GM12878 (cell line): ENCODE results near the gene PPIL6. TPM values are rescaled to one million over a fixed set of nuclear protein-coding genes. Genes with fewer than 3 reads are reported as not detected.

ENCODE experiments used
- ATAC-seq: fragments of 200-7000 bp; cut with Tn5 transposase; 3 replicates; pipeline ENCODE4 v1.9.1; 2020; ENCODE audit warnings: mild to moderate bottlenecking, moderate library complexity
- BruUV-seq: library from RNA; stranded (reverse); fragments of 400-500 nt; replicated peaks from 2 replicates; lab custom pipeline; 2021; lab: Mats Ljungman, UMichigan
- CTCF ChIA-PET: fragments of 300-600 bp; sonication (Branson Sonifier 250); formaldehyde crosslinking; extraction: SDS; loops from one replicate; lab custom pipeline; 2021; ENCODE audit warnings: inconsistent platforms; lab: Yijun Ruan, JAX
- POLR2A ChIA-PET: fragments of 350-600 bp; formaldehyde crosslinking; extraction: SDS; loops from one replicate; lab custom pipeline; 2021; ENCODE audit warnings: inconsistent platforms; lab: Charles Lee
- RAD21 ChIA-PET: fragments of 300-600 bp; sonication (Branson Sonifier 250); formaldehyde crosslinking; loops from one replicate; lab custom pipeline; 2023; ENCODE audit warnings: antibody characterized with exemption; ENCODE audit not compliant: unreplicated experiment; lab: Charles Lee
- SMC1A ChIA-PET: fragments of 300-600 bp; sonication (Branson Sonifier 250); formaldehyde crosslinking; loops from one replicate; lab custom pipeline; 2023; ENCODE audit not compliant: unreplicated experiment, uncharacterized antibody; lab: Charles Lee
- DNase-seq: peaks from one replicate; pipeline ENCODE4 v3.0.0-alpha.2; 2011; ENCODE audit warnings: low read depth, low spot score
- FAIRE-seq: peaks from 3 replicates; lab custom pipeline; 2011; peaks lifted over from hg19 to GRCh38; lab: Jason Lieb, UNC
- H2AFZ ChIP-seq: 2 replicates; pipeline ENCODE4 v1.6.0; 2011; ENCODE audit warnings: low read depth, low read length, control low read depth; ENCODE audit not compliant: control insufficient read depth
- H3K27ac ChIP-seq: 2 replicates; pipeline ENCODE4 v1.5.1; 2011; ENCODE audit warnings: control low read depth; ENCODE audit not compliant: control insufficient read depth, insufficient read depth
- H3K27me3 ChIP-seq, 2 experiments: replicated peaks in 1 of 2; 2 replicates each; pipeline versions ENCODE4 v1.6.0 to v1.6.1; 2011; ENCODE audit warnings: low read length in 1 of 2; ENCODE audit not compliant: control insufficient read depth in 2 of 2, insufficient read depth in 2 of 2
- H3K36me3 ChIP-seq, 2 experiments: 2 replicates each; pipeline ENCODE4 v1.5.1; 2011; ENCODE audit warnings: low read length in 1 of 2; ENCODE audit not compliant: control insufficient read depth in 2 of 2, insufficient read depth in 2 of 2
- H3K4me1 ChIP-seq: 2 replicates; pipeline ENCODE4 v1.6.1; 2011; ENCODE audit warnings: mild to moderate bottlenecking, low read length, moderate library complexity, mixed read lengths; ENCODE audit not compliant: control insufficient read depth, insufficient read depth
- H3K4me2 ChIP-seq: 2 replicates; pipeline ENCODE4 v1.6.0; 2011; ENCODE audit warnings: control low read depth; ENCODE audit not compliant: control insufficient read depth, insufficient read depth
- H3K4me3 ChIP-seq: fragments of 200-600 bp; sonication (generic); 2 replicates; pipeline ENCODE4 v1.5.1; 2016
- H3K79me2 ChIP-seq: 2 replicates; pipeline ENCODE4 v1.6.0; 2011; ENCODE audit warnings: low read length; ENCODE audit not compliant: control insufficient read depth, insufficient read depth
- H3K9ac ChIP-seq: 2 replicates; pipeline ENCODE4 v1.8.0; 2011; ENCODE audit warnings: low read length, control low read depth, mixed read lengths; ENCODE audit not compliant: control insufficient read depth, insufficient read depth
- H3K9me3 ChIP-seq: replicated peaks from 3 replicates; pipeline ENCODE4 v1.5.1; 2011; ENCODE audit warnings: mild to moderate bottlenecking, low read length; ENCODE audit not compliant: control insufficient read depth, insufficient read depth
- H4K20me1 ChIP-seq: 2 replicates; pipeline ENCODE4 v1.6.0; 2011; ENCODE audit not compliant: control insufficient read depth, insufficient read depth
- BMI1 ChIP-seq: fragments of 450-650 bp; IDR thresholded peaks from 2 replicates; pipeline ENCODE4 v1.6.1; 2016; ENCODE audit warnings: mild to moderate bottlenecking, moderate library complexity, borderline replicate concordance
- KLF5 ChIP-seq: fragments of 450-650 bp; IDR thresholded peaks from 2 replicates; pipeline ENCODE4 v1.6.1; 2014; ENCODE audit warnings: mild to moderate bottlenecking; ENCODE audit not compliant: partially characterized antibody
- NRF1 ChIP-seq: conservative IDR thresholded peaks from 2 replicates; pipeline ENCODE4 v1.6.1; 2011; ENCODE audit warnings: mild to moderate bottlenecking, low read depth, low read length, improper control_type of control experiment
- POLR2AphosphoS5 ChIP-seq: IDR thresholded peaks from 2 replicates; pipeline ENCODE4 v1.6.1; 2011; ENCODE audit warnings: mild to moderate bottlenecking, low read length, inconsistent platforms
- SMAD1 ChIP-seq: fragments of 450-650 bp; IDR thresholded peaks from 2 replicates; pipeline ENCODE4 v1.6.1; 2018; ENCODE audit warnings: mild to moderate bottlenecking, low read depth; ENCODE audit not compliant: partially characterized antibody
- ZBTB11 ChIP-seq: fragments of 450-650 bp; formaldehyde crosslinking; IDR thresholded peaks from 2 replicates; pipeline ENCODE4 v1.5.0; 2022; ENCODE audit warnings: mild to moderate bottlenecking, missing genetic modification characterization
- whole genome bisulfite sequencing: methylation state at CpG from one replicate; pipeline ENCODE4 v1.1.6; 2016; ENCODE audit warnings: low lambda C conversion rate; ENCODE audit not compliant: insufficient replicate concordance, insufficient coverage; ENCODE audit errors: missing lambda C conversion rate; 5-methylcytosine and 5-hydroxymethylcytosine counted together
- in situ Hi-C: fragments of 300-500 bp; cut with MboI; formaldehyde crosslinking; loops from 9 replicates; pipeline ENCODE4 v1.14.3; 2018; ENCODE audit warnings: mixed read lengths
- intact Hi-C: fragments of 100-400 bp; cut with micrococcal nuclease; formaldehyde crosslinking; loops from one replicate; pipeline ENCODE4 v1.14.2; 2022; ENCODE audit not compliant: unreplicated experiment
- polyA plus RNA-seq, 11 experiments: library from polyadenylated mRNA; depleted of rRNA in 4 of 11; unstranded in 6 of 11; stranded (reverse) in 5 of 11; fragments of >200 nt; fragmentation: Nextera tagmentation in 4 of 11; fragmentation: Illumina TruSeq in 1 of 11; extraction: Ambion mirVana in 4 of 11; extraction: Trizol in 1 of 11; gene quantifications; 1 replicate in 1 of 11; 2 replicates in 10 of 11; pipeline versions ENCODE4 v1.2.1 to v1.2.3, GENCODE V29; 2011 to 2016; ENCODE audit warnings: inconsistent platforms in 2 of 11, missing spikeins in 2 of 11, low read depth in 1 of 11
- total RNA-seq, 4 experiments: library from RNA; depleted of rRNA in 3 of 4; stranded (reverse); fragments of >200 nt in 3 of 4; fragmentation: Illumina TruSeq in 1 of 4; extraction: Trizol in 1 of 4; gene quantifications; 2 replicates each; pipeline versions ENCODE4 v1.2.1 to v1.2.3, GENCODE V29; 2013 to 2021

The PPIL6 gene
- total and polyA plus RNA-seq, 10 of the 15 experiments (the other 5 are each of a cell fraction or from before 2014, with no cell fraction given) = 0.01 to 0.26 (median 0.12) TPM; not detected in 5

- TF ChIP-seq SMAD1 (no peak), ZBTB11 (CRISPR knock-in tag) (no peak), BMI1 (no peak), NRF1 (no peak)
Observed at GRCh38 chr6:109377717-109378116, 62.7 kb downstream of the PPIL6 start (continued).

GRCh38 chr6:109374326-109374892, 66.0 kb downstream of the PPIL6 start:
- Histone ChIP-seq H3K4me2 (peak overlapping the region; percentile 60), H3K4me3 (peak overlapping the region; percentile 11; the same call in 1 of the 2 replicates), H3K27me3 (no peaks in the 10 kb centered on the region), H3K9ac (no peak overlapping the region), H3K27ac (peak overlapping the region; percentile 52)
- ChIA-PET POLR2A (interaction anchor here (0.6 to 1.5 kb wide), 3 partner anchors 8 to 284 kb away, joined by 3 to 17 read pairs (median 3); partner anchors contain the start of gene CD164), SMC1A (interaction anchor here (0.9 to 5.0 kb wide), 7 partner anchors 9 to 191 kb away, joined by 3 to 63 read pairs (median 5); partner anchors contain the start of gene CD164)
- FAIRE-seq (no peak), ATAC-seq (no peak)
- no TSS peak for BruUV-seq
- peak; percentile 15; the same call in 1 of the 2 replicates for TF ChIP-seq POLR2AphosphoS5
- no peak for TF ChIP-seq KLF5
- TF ChIP-seq, all 136 proteins: peak for 1
- H3K4me1 ChIP-seq = peaks cover 29% of the 10 kb centered on the region
- peaks cover 79% of the 10 kb centered on the region for H3K79me2 ChIP-seq
- intact Hi-C loops = loop anchor here (5.0 kb wide), 1 partner anchor 1417 kb away; the partner anchor contains the start of gene SEC63
- no peaks in the 10 kb centered on the region for H3K9me3 ChIP-seq
- ChIA-PET RAD21 (interaction anchor here (1.0 to 4.4 kb wide), 4 partner anchors 9 to 186 kb away, joined by 3 to 39 read pairs (median 6); partner anchors contain the start of genes CD164 and SMPD2), CTCF (interaction anchor here (1.0 to 1.9 kb wide), 5 partner anchors 9 to 279 kb away, joined by 3 to 19 read pairs (median 3); partner anchors contain the start of genes CD164, CEP57L1 and MICAL1)
- DNase-seq = no peak
- 85% methylated on average over 4 of the region's 4 CpGs for WGBS
- peaks cover 2 to 25% of the 10 kb centered on the region in 2 experiments for H3K36me3 ChIP-seq
- H2AFZ ChIP-seq = no peak overlapping the region
- in situ Hi-C loops = no loop called here
- peaks cover 3% of the 10 kb centered on the region; the same call in 1 of the 2 replicates for H4K20me1 ChIP-seq
